NCI-H1436 treated with DMSO at 0.1 percent for 48 hours (cell line): ENCODE measurements around the gene FER1L5.

ENCODE experiments used
- DNase-seq: peaks from one replicate; lab custom pipeline; 2025; lab: John Stamatoyannopoulos, UW

FER1L5 gene

GRCh38 chr2:96695602-96696001 is 53.0 kb downstream of the FER1L5 start:
- DNase-seq, result no peak

DNA sequence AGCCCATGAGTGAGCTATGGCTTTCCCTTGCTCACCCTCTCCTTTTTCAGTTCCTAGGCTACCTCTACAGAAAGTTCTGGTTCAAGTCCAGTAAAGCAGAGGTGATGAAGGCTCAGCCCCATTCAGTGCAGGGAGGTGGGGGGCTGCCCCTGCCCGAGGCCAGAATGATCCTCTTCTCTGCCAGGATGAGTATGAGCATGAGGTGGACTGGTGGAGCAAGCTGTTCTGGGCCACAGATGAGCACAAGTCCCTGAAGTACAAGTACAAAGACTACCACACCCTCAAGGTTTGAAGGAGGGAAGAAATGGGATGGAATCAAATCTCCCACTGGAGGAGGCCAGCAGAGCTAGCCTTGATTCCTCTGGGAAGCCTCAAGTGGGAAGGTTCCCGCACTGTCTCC is 54.9 kb downstream of the FER1L5 start:
- no peak for DNase-seq

GRCh38 chr2:96698221-96698861 is 55.8 kb downstream of the FER1L5 start:
- DNase-seq, result no peak

DNA sequence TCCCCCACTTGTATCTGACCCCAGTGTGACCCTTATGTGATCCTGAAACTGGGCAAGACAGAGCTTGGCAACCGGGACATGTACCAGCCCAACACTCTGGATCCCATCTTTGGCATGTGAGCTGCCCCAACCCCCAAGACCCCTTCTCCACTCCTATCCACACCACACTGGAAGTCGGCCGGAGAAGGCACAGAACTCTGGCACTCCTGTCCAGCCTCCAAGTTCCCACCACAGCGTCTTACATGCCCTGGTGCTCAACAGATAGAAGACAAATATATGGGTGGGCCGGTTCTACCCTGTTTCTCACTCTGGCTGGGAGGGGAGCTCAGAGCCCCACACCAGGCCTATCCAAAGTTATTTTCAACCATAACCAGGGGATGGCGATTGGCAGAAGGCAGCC is 56.5 kb downstream of the FER1L5 start:
- no peak for DNase-seq

DNA sequence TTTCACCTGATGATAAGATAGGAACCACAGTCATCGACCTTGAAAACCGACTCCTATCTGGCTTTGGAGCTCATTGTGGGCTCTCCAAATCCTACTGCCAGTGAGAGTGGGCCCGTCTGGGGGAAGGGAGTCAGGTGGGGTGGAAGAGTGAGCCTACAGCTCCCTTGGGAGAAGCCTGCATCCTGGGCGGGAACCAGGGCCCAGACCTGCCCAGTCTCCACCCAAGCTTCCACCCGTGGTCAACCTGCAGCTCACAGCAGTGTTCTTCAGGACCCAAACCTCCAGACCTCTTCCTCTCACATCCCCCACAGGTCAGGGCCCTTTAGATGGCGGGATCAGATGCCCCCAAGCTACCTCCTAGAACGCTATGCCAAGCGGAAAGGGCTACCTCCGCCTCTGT is 57.1 kb downstream of the FER1L5 start:
- DNase-seq, result no peak

DNA sequence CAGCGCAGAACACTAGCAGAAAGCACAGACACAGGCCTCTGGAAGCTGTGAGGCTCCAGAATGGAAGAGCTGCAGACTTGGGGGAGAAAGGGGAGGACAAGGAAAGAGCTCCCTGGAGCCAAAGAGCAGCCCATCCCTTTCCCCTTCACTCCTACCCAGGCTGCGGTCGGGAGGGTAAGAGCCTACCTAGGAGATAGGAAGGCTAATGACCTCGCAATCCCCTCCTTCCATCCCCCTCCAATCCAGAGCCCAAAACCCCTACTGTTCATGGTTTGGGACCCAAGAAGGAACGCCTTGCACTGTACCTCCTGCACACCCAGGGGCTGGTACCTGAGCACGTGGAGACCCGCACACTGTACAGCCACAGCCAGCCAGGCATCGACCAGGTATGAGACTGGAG is 57.5 kb downstream of the FER1L5 start:
- DNase-seq, result no peak

- no peak for DNase-seq
Measured at GRCh38 chr2:96701636-96702035, 59.1 kb downstream of the FER1L5 start.

GRCh38 chr2:96702098-96702785 is 59.7 kb downstream of the FER1L5 start:
- DNase-seq, result no peak

DNA sequence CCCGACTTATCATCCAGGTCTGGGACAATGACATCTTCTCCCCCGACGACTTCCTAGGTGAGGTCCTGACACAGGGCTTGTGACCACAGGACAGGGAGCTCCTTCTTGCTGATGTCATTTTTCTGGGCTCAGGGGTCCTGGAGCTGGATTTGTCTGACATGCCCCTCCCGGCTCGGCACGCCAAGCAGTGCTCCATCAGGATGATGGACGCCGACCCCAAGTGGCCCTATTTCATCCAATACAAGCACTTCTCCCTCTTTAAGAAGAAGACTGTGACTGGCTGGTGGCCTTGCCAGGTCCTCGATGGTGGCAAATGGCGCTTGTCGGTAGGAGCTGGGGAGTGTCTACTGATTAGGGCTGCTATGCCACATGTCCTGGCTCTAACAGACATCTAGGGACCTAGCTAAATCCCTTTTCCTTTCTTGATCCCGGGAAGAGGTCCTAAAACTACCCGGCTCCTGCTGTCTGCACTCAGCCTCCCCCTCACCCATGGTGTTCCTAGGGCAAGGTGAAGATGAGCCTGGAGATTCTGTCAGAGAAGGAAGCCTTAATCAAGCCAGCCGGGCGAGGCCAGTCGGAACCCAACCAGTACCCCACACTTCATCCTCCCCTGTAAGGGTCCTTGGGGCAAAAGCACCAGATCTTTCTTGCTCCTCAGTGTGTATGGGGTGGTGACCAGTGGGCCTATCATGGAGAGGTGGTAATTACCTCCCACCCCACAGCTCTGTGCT is 60.6 kb downstream of the FER1L5 start:
- DNase-seq, result no peak

GRCh38 chr2:96710985-96711384 is 68.4 kb downstream of the FER1L5 start:
- no peak for DNase-seq

DNA sequence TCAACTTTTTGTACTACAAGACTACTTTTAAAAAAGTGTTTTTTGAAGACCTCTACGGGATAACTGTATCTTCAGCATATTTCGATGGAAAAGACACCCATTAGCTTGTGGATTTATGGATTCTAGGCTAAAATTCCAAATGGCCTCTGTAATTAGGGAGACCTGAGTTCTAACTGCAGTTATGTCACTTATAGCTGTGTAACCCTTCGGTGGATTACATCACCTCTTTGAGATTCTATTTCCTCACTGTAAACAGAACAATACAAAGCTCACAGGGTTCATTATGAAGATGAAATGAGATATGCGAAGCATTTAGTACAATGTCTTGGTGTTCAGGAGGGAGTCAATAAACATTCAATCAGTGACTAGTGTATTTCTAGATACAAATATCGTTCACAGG is 73.1 kb downstream of the FER1L5 start:
- DNase-seq, result no peak

DNA sequence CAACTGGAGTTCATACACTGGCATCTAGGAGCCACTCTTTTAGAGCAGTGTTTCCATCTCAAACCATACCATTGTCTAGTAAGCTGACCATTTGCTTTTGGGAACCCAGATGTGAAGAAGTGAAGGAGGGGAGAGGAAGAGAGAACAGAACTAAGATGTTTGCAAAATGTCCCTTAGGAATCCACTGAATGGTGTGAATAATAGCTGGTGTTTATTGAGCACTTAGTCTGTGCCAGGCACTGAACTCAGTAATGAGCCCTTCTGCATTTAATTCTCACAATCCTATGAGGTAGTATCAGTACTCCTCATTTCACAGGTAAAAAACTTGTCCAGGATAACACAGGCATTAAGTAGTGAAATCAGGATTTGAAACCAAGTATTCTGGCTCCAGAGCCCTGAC is 73.8 kb downstream of the FER1L5 start:
- DNase-seq, result no peak

DNA sequence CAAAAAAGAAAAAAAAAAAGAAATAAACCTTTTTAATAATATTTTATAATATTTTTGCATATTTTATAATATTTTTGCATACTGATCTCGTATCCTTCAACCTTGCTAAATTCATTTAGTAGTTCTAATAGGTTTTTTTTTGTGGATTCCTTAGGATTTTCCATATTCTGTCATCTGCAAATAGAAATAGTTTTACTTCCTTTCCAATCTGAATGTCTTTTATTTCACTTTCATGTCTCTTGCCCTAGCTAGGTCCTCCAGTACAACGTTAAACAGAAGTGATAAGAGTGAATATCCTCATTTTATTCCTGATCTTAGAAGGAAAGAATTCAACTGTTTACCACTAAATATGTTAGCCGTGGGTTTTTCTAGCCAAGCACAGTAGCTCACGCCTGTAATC is 83.6 kb downstream of the FER1L5 start:
- DNase-seq, result no peak

GRCh38 chr2:96727431-96727830 is 84.9 kb downstream of the FER1L5 start:
- no peak for DNase-seq

DNA sequence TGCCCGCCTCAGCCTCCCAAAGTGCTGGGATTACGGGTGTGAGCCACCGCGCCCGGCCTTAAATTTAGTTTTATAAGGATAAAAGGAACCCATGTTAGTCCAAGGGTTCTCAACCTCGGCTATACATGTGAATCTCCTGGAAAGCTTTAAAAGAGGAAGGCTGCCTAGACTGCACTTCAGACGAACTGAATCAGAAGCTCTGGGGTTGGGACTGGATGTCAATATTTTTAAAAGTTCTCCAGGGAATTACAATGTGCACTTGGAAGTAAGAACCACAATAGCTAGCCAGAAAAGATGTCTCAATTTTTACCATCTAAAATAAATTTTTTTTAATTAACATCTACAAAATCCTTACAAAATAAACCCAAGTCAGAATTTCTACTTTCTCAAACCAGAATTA is 87.2 kb downstream of the FER1L5 start:
- DNase-seq, result no peak

DNA sequence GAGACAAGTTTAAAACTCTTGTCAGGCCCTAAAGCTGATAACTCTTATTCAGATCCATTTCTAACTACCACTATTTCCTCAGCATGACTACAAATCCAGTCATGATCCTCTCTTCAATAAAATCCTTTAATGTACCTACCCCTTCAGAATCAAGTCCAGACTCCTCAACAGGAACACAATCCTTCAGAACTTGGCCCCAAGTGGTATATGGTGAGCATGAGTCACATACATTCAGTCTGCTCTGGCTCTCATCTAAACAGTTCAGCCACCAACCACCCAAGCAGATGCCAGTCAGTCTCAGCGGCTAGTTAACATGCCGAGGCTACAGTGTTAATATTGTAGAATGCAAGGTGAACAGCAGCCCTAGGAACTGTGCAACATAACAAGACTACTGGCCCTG is 87.6 kb downstream of the FER1L5 start:
- DNase-seq, result no peak

GRCh38 chr2:96733931-96734330 is 91.4 kb downstream of the FER1L5 start:
- no peak for DNase-seq

GRCh38 chr2:96734880-96735583 is 92.5 kb downstream of the FER1L5 start:
- DNase-seq, result no peak

- no peak for DNase-seq
Measured at GRCh38 chr2:96737251-96737650, 94.7 kb downstream of the FER1L5 start.

DNA sequence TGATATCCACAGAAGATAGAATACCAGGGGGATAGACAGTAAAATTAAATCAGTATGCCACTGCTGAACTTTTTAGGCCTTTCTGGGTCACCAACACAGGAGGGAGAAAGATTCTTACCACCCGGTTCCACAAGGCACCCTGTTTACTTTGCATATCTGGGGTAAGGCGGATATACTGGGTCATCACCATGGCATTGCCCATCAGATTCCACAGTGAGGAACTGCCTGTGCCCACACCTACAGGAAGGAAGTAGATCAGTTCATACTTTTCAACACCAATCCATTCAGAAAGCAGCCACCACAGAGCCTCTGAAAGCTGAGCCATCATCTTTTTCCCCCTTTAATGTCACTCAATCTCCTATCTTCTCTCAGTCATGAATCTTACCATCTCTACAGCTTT is 95.3 kb downstream of the FER1L5 start:
- no peak for DNase-seq

DNA sequence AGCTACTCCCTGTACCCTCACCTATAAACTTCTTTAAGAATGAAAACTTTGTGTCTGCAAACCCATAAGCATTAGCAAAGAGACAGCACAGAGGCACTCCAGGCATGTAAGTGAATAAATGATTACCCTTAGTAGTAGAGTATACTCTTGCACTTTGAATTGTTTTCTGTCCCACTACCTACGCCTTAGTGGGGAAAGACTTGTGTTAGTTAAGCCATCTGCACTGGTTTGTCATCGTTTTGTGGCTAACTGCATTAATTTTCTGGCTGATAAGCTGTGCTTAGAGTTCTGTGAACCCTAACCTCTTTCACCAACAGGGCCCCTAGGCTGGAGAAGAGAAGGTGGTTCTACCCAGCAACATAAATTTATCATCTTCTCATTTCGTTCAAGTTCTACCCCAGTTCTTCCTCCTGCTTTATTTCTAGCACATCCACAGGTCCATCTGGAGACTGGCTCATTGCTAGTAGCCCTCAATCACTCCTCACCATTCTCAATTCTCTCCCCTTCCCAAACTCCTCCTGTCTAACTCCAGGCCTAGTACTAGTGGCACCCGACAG is 96.6 kb downstream of the FER1L5 start:
- no peak for DNase-seq

GRCh38 chr2:96739633-96740428 is 97.3 kb downstream of the FER1L5 start, which contains the start of gene LMAN2L:
TSS of gene LMAN2L (minus strand) at chr2:96740064. CDS start at chr2:96740040, 24 bp downstream.
- DNase-seq, result peak; percentile 89
